ENCODE measurements around the gene SLC17A9. TPM values are rescaled to one million over a fixed set of nuclear protein-coding genes. Genes with fewer than 3 reads are reported as not detected.
A peak's percentile ranks its signal among the peaks of the same experiment; 100 is the strongest.

SLC17A9 gene
- total RNA-seq, 1 donor = 2.0 TPM

- peaks cover 14% of the 10 kb centered on the region for H3K27me3 ChIP-seq (ENCODE audit: insufficient read depth, low read length)
Measured at GRCh38 chr20:62985444-62985778, 32.9 kb downstream of the SLC17A9 start.

GRCh38 chr20:62986257-62986800, 33.8 kb downstream of the SLC17A9 start:
- Histone ChIP-seq H3K4me1 (ENCODE audit: insufficient read depth, low read length) (peaks cover 14% of the 10 kb centered on the region), H3K27me3 (ENCODE audit: insufficient read depth, low read length) (peaks cover 7% of the 10 kb centered on the region)

More at GRCh38 chr20:62985444-62985778, 32.9 kb downstream of the SLC17A9 start:
- no peak overlapping the region for H3K4me3 ChIP-seq (ENCODE audit: low read length)
- H3K4me1 ChIP-seq (ENCODE audit: insufficient read depth, low read length) = peaks cover 20% of the 10 kb centered on the region
- no peaks in the 10 kb centered on the region for H3K9me3 ChIP-seq (ENCODE audit: low read depth, low read length)

GRCh38 chr20:62987114-62987513, 34.6 kb downstream of the SLC17A9 start:
- H3K4me1 ChIP-seq (ENCODE audit: insufficient read depth, low read length) = peaks cover 6% of the 10 kb centered on the region
- peaks cover 3% of the 10 kb centered on the region for H3K27me3 ChIP-seq (ENCODE audit: insufficient read depth, low read length)
- no peaks in the 10 kb centered on the region for H3K9me3 ChIP-seq (ENCODE audit: low read depth, low read length)
- no peak overlapping the region for H3K4me3 ChIP-seq (ENCODE audit: low read length)

More at GRCh38 chr20:62986257-62986800, 33.8 kb downstream of the SLC17A9 start:
- H3K4me3 ChIP-seq (ENCODE audit: low read length) = no peak overlapping the region
- H3K9me3 ChIP-seq (ENCODE audit: low read depth, low read length) = no peaks in the 10 kb centered on the region

GRCh38 chr20:62989201-62989601, 36.7 kb downstream of the SLC17A9 start:
- Histone ChIP-seq H3K4me1 (ENCODE audit: insufficient read depth, low read length) (no peaks in the 10 kb centered on the region), H3K9me3 (ENCODE audit: low read depth, low read length) (no peaks in the 10 kb centered on the region), H3K4me3 (ENCODE audit: low read length) (peak overlapping the region; percentile 23), H3K27me3 (ENCODE audit: insufficient read depth, low read length) (no peaks in the 10 kb centered on the region)

GRCh38 chr20:62990306-62990825, 37.9 kb downstream of the SLC17A9 start:
- Histone ChIP-seq H3K9me3 (ENCODE audit: low read depth, low read length) (no peaks in the 10 kb centered on the region), H3K27me3 (ENCODE audit: insufficient read depth, low read length) (no peaks in the 10 kb centered on the region), H3K4me3 (ENCODE audit: low read length) (no peak overlapping the region), H3K4me1 (ENCODE audit: insufficient read depth, low read length) (no peaks in the 10 kb centered on the region)

GRCh38 chr20:62991196-62991807, 38.8 kb downstream of the SLC17A9 start:
- no peaks in the 10 kb centered on the region for H3K27me3 ChIP-seq (ENCODE audit: insufficient read depth, low read length)
- H3K4me3 ChIP-seq (ENCODE audit: low read length) = no peak overlapping the region
- no peaks in the 10 kb centered on the region for H3K9me3 ChIP-seq (ENCODE audit: low read depth, low read length)
- H3K4me1 ChIP-seq (ENCODE audit: insufficient read depth, low read length) = no peaks in the 10 kb centered on the region

GRCh38 chr20:62991863-62992262, 39.4 kb downstream of the SLC17A9 start:
- H3K4me1 ChIP-seq (ENCODE audit: insufficient read depth, low read length) = no peaks in the 10 kb centered on the region
- no peak overlapping the region for H3K4me3 ChIP-seq (ENCODE audit: low read length)
- no peaks in the 10 kb centered on the region for H3K9me3 ChIP-seq (ENCODE audit: low read depth, low read length)
- H3K27me3 ChIP-seq (ENCODE audit: insufficient read depth, low read length) = no peaks in the 10 kb centered on the region

GRCh38 chr20:62993856-62994494, 41.5 kb downstream of the SLC17A9 start:
- no peaks in the 10 kb centered on the region for H3K9me3 ChIP-seq (ENCODE audit: low read depth, low read length)
- H3K27me3 ChIP-seq (ENCODE audit: insufficient read depth, low read length) = no peaks in the 10 kb centered on the region
- H3K4me3 ChIP-seq (ENCODE audit: low read length) = no peak overlapping the region
- no peaks in the 10 kb centered on the region for H3K4me1 ChIP-seq (ENCODE audit: insufficient read depth, low read length)

GRCh38 chr20:62994869-62995281, 42.4 kb downstream of the SLC17A9 start:
- Histone ChIP-seq H3K9me3 (ENCODE audit: low read depth, low read length) (no peaks in the 10 kb centered on the region), H3K4me3 (ENCODE audit: low read length) (no peak overlapping the region), H3K27me3 (ENCODE audit: insufficient read depth, low read length) (no peaks in the 10 kb centered on the region), H3K4me1 (ENCODE audit: insufficient read depth, low read length) (no peaks in the 10 kb centered on the region)

GRCh38 chr20:62995481-62995880, 43.0 kb downstream of the SLC17A9 start:
- H3K4me1 ChIP-seq (ENCODE audit: insufficient read depth, low read length) = no peaks in the 10 kb centered on the region
- no peak overlapping the region for H3K4me3 ChIP-seq (ENCODE audit: low read length)
- H3K9me3 ChIP-seq (ENCODE audit: low read depth, low read length) = no peaks in the 10 kb centered on the region
- no peaks in the 10 kb centered on the region for H3K27me3 ChIP-seq (ENCODE audit: insufficient read depth, low read length)

- Histone ChIP-seq H3K4me1 (ENCODE audit: insufficient read depth, low read length) (no peaks in the 10 kb centered on the region), H3K4me3 (ENCODE audit: low read length) (no peak overlapping the region), H3K9me3 (ENCODE audit: low read depth, low read length) (no peaks in the 10 kb centered on the region), H3K27me3 (ENCODE audit: insufficient read depth, low read length) (peaks cover under 1% of the 10 kb centered on the region)
Measured at GRCh38 chr20:62995898-62996595, 43.5 kb downstream of the SLC17A9 start.

GRCh38 chr20:62996596-62996982, 44.1 kb downstream of the SLC17A9 start:
- H3K4me1 ChIP-seq (ENCODE audit: insufficient read depth, low read length) = no peaks in the 10 kb centered on the region
- peaks cover 4% of the 10 kb centered on the region for H3K27me3 ChIP-seq (ENCODE audit: insufficient read depth, low read length)
- no peaks in the 10 kb centered on the region for H3K9me3 ChIP-seq (ENCODE audit: low read depth, low read length)
- no peak overlapping the region for H3K4me3 ChIP-seq (ENCODE audit: low read length)

- no peaks in the 10 kb centered on the region for H3K4me1 ChIP-seq (ENCODE audit: insufficient read depth, low read length)
- no peak overlapping the region for H3K4me3 ChIP-seq (ENCODE audit: low read length)
- H3K9me3 ChIP-seq (ENCODE audit: low read depth, low read length) = no peaks in the 10 kb centered on the region
- peaks cover 8% of the 10 kb centered on the region for H3K27me3 ChIP-seq (ENCODE audit: insufficient read depth, low read length)
Measured at GRCh38 chr20:62997417-62998035, 45.0 kb downstream of the SLC17A9 start.

- Histone ChIP-seq H3K27me3 (ENCODE audit: insufficient read depth, low read length) (peaks cover 17% of the 10 kb centered on the region), H3K4me1 (ENCODE audit: insufficient read depth, low read length) (no peaks in the 10 kb centered on the region), H3K9me3 (ENCODE audit: low read depth, low read length) (no peaks in the 10 kb centered on the region), H3K4me3 (ENCODE audit: low read length) (no peak overlapping the region)
Measured at GRCh38 chr20:62998449-62998848, 45.9 kb downstream of the SLC17A9 start.

- Histone ChIP-seq H3K9me3 (ENCODE audit: low read depth, low read length) (no peaks in the 10 kb centered on the region), H3K4me1 (ENCODE audit: insufficient read depth, low read length) (no peaks in the 10 kb centered on the region), H3K27me3 (ENCODE audit: insufficient read depth, low read length) (peaks cover 28% of the 10 kb centered on the region), H3K4me3 (ENCODE audit: low read length) (no peak overlapping the region)
Measured at GRCh38 chr20:62999580-62999979, 47.1 kb downstream of the SLC17A9 start.
